ENCODE measurements around the gene ROGDI. TPM values are rescaled to one million over a fixed set of nuclear protein-coding genes. Genes with fewer than 3 reads are reported as not detected.

ROGDI gene
- total and polyA plus RNA-seq, 2 donors (not counting 3 experiments of a cell fraction or from before 2014, with no cell fraction given) = 12.0 to 36.9 TPM

GRCh38 chr16:4775005-4775404, 27.4 kb downstream of the ROGDI start:
- Histone ChIP-seq H3K27ac (ENCODE audit: insufficient read depth, low read depth, low read length) (no peak overlapping the region), H3K36me3 (ENCODE audit: control insufficient read depth in 2 of 2, extremely low read depth in 1 of 2, insufficient read depth in 2 of 2, low read length in 2 of 2) (no peaks in the 10 kb centered on the region), H3K9ac (replicated peaks; ENCODE audit: extremely low read depth, insufficient read depth, low read length) (no peak overlapping the region), H4K20me1 (replicated peaks; ENCODE audit: control insufficient read depth, extremely low read depth, insufficient read depth, low read length) (no peaks in the 10 kb centered on the region), H3K4me1 (ENCODE audit: control insufficient read depth, extremely low read depth, insufficient read depth, low read length) (no peaks in the 10 kb centered on the region), H2AFZ (ENCODE audit: low read depth, low read length) (no peak overlapping the region), H3K9me3 (replicated peaks; ENCODE audit: control insufficient read depth, insufficient read depth, low read length) (no peaks in the 10 kb centered on the region), H3K4me3 (replicated peaks in 1 of 3; ENCODE audit: insufficient read depth in 1 of 3, low read depth in 1 of 3, low read length in 3 of 3) (no peak overlapping the region), H3K27me3 (ENCODE audit: control insufficient read depth in 2 of 2, insufficient read depth in 2 of 2, low read length in 2 of 2) (no peaks in the 10 kb centered on the region), H3K4me2 (ENCODE audit: insufficient read depth, low read length) (no peak overlapping the region), H3K9me1 (replicated peaks; ENCODE audit: control insufficient read depth, extremely low read depth, insufficient read depth, low read length) (no peaks in the 10 kb centered on the region), H3K79me2 (ENCODE audit: control insufficient read depth, insufficient read depth, low read length) (no peaks in the 10 kb centered on the region)
- TF ChIP-seq GATA2 (IDR thresholded peaks at IDR 0.05; ENCODE audit: insufficient read depth, insufficient read length, low read depth, low read length) (no peak), CTCF (IDR thresholded peaks at IDR 0.05; ENCODE audit: extremely low read depth in 1 of 2, insufficient read depth in 1 of 2, low read depth in 1 of 2, low read length in 2 of 2) (no peak), POLR2AphosphoS5 (IDR thresholded peaks at IDR 0.05; ENCODE audit: insufficient read depth, low read depth, low read length) (no peak), EZH2 (IDR thresholded peaks at IDR 0.05; ENCODE audit: borderline replicate concordance, low read depth, low read length, severe bottlenecking) (no peak), JUN (IDR thresholded peaks at IDR 0.05; ENCODE audit: borderline replicate concordance, insufficient read depth, insufficient read length, low read depth) (no peak), POLR2A (IDR thresholded peaks at IDR 0.05; ENCODE audit: low read depth, low read length) (no peak), FOS (IDR thresholded peaks at IDR 0.05; ENCODE audit: borderline replicate concordance, insufficient read depth, low read length) (no peak), MYC (IDR thresholded peaks at IDR 0.05; ENCODE audit: low read depth, low read length) (no peak)
- TF ChIP-seq, protein P1, sequence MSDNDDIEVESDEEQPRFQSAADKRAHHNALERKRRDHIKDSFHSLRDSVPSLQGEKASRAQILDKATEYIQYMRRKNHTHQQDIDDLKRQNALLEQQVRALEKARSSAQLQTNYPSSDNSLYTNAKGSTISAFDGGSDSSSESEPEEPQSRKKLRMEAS (IDR thresholded peaks at IDR 0.05; ENCODE audit: insufficient read depth, insufficient read length) = no peak
- DNase-seq (ENCODE audit: low read depth, low spot score) (no peak), FAIRE-seq (no peak)
- intact Hi-C loops (cut with micrococcal nuclease) = no loop called here
- ChIA-PET CTCF (no interaction called here), POLR2A (no interaction called here)
- dilution Hi-C loops (cut with MboI; ENCODE audit: extremely low pct_ligation_motif_present, low sequenced_read_pairs) = no loop called here
- no TSS peak for BruUV-seq (replicated peaks)
